Iris pigment epithelial cell (primary cell): Measurements from ENCODE around the gene CDK5RAP2.
A peak's percentile ranks its signal among the peaks of the same experiment; 100 is the strongest.

Source experiments
- DNase-seq: peaks from one replicate; pipeline ENCODE4 v3.0.0-alpha.2; 2011; ENCODE audit warnings: low read depth

CDK5RAP2 gene

GRCh38 chr9:120381839-120382238 lies 198.1 kb downstream of the CDK5RAP2 start:
- DNase-seq: no peak

- DNase-seq: no peak
Observed at GRCh38 chr9:120379611-120380010, 200.4 kb downstream of the CDK5RAP2 start.

GRCh38 chr9:120378680-120379079 lies 201.3 kb downstream of the CDK5RAP2 start:
- peak; percentile 61 for DNase-seq

GRCh38 chr9:120377268-120378159 lies 202.5 kb downstream of the CDK5RAP2 start:
- no peak for DNase-seq

GRCh38 chr9:120376101-120376500 lies 203.9 kb downstream of the CDK5RAP2 start:
- no peak for DNase-seq

DNA sequence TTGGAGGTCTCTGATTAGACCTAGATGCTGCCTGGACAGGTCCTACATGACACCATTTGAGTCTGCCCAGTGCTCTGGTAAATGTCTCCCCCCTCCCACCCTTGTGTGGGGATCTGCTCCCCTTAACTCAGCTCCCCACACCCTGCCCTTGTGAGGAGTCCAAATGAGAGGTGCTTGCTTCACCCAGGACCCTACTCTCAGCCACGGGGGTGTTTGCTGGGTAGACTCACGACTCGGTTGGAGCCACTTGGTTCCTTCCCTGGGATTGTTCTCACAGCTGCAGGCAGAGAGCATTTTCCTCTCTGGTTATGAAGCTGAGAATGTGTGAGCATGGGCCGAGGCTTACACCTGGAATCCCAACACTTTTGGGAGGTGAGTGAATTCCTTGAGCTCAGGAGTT lies 204.7 kb downstream of the CDK5RAP2 start:
- no peak for DNase-seq

GRCh38 chr9:120374817-120375216 lies 205.2 kb downstream of the CDK5RAP2 start:
- DNase-seq: no peak

DNA sequence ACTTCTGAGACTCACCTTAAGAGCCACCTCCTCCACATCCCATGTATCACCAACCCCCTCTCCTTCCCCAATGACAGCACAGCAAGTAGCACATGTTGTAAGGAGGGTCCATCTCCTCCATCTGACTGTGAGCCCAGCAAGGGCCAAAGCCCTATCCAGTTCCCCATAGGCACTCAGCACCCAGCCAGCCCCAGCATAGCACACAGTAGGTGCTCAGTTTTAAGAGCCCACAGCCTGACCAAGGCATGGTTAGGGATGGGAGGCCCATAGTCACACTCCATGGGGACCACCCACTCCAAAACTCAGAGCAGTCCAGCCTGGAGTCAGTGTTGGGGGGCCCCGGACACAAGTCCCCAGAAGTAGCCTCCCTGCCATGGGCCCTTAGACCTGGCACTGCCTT lies 205.7 kb downstream of the CDK5RAP2 start:
- no peak for DNase-seq

DNA sequence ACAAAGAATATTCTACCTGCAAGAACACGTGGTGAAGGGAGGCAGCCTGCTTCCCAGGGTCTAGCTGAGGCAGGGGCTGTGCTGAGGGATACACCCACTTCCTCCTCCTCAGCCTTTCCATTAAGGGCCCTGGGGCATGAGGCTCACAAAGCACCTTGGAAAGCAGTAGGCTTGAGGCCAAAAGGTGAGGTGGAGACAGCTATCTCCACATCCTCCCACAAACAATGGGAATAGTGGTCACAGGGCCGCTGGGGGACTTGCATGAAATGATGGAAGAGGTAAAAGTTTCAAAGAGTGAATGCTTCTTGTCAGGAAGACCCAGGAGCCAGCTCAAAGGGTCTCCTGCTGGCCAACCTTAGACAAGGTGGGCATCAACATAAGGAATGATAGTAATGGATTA lies 207.9 kb downstream of the CDK5RAP2 start:
- DNase-seq: no peak

GRCh38 chr9:120369608-120370220 lies 210.3 kb downstream of the CDK5RAP2 start:
- peak; percentile 57 for DNase-seq

- DNase-seq: no peak
Observed at GRCh38 chr9:120368799-120369198, 211.2 kb downstream of the CDK5RAP2 start.

GRCh38 chr9:120366644-120367019 lies 213.3 kb downstream of the CDK5RAP2 start:
- peak; percentile 86 for DNase-seq

- no peak for DNase-seq
Observed at GRCh38 chr9:120365386-120365785, 214.6 kb downstream of the CDK5RAP2 start.

DNA sequence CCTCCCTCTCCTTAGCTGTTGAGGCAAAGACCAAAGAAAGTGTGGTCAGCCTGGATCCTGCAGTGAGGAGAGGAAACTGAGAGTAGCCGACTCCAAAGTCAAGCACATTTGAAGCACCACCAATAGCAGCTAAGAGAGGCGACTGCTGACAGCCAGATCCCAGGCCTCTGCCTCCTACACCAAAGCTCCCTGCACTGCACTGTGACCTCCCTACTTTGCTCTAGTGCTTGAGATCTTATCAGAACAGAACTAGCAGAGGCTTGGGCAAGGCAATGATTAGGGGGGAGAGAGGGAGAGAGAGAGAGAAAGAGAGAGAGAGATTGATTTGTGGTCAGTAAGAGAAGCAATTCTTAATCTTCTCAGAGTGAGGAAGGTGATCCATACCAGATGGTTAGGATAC lies 216.3 kb downstream of the CDK5RAP2 start:
- DNase-seq: no peak

DNA sequence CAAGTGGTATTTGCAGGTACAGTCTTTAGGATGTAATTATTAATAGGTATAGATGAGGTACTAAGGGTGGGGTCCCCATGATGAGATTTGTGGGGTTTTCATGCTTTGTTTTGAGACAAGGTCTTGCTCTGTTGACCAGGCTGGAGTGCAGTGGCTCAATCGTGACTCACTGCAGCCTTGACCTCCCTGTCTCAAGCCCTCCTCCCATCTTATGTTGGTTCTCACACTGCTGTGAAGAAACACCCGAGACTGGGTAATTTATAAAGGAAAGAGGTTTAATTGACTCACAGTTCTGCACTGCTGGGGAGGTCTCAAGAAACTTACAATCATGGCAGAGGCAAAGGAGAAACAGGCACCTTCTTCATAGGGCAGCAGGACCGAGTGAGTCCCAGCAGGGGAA lies 217.5 kb downstream of the CDK5RAP2 start:
- DNase-seq: peak; percentile 73

- no peak for DNase-seq
Observed at GRCh38 chr9:120361551-120361950, 218.4 kb downstream of the CDK5RAP2 start.

- no peak for DNase-seq
Observed at GRCh38 chr9:120360510-120360909, 219.5 kb downstream of the CDK5RAP2 start.

GRCh38 chr9:120360046-120360445 lies 219.9 kb downstream of the CDK5RAP2 start:
- DNase-seq: peak; percentile 15

DNA sequence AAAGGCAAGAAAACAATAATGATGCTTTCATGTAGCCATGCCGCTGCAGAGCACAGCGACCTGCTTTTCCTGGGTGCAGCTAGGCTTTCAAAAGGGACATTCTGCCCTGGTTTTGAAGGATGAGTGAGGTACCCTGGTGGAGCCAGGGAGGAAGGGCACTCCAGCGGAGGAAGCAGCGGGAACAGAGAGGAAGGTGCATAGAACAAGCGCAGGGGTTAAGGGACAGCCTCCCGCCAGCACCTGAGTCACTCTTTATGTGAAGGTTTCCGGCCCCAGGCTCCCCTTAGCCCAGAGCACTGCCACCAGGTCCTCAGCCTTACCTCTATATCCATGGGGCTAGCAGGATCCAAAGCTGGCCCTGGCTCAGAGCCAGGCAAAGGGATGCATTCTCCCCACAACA lies 221.1 kb downstream of the CDK5RAP2 start:
- DNase-seq: no peak

DNA sequence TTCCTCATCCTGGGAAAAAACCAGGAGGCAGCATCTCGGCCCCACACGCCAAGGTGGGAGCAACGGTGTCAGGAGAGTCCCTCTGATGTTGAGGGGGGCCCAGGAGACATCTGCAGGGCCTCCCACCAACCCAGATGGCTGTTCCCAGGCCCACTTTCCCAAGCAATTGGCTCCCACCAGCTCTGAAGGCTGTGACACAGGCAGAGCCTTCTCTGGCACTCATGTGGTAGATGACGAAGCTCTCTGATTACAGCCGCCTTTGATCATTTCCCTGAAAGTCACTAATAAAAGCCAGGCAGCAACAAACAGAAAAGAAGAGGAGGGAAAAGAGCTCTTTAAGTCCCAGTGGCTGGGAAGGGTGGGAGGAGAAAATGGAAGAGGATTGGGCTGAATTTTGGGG lies 226.5 kb downstream of the CDK5RAP2 start:
- peak; percentile 52 for DNase-seq

GRCh38 chr9:120351106-120351505 lies 228.9 kb downstream of the CDK5RAP2 start:
- DNase-seq: no peak

- no peak for DNase-seq
Observed at GRCh38 chr9:120350596-120350995, 229.4 kb downstream of the CDK5RAP2 start.

- DNase-seq: peak; percentile 50
Observed at GRCh38 chr9:120348951-120349429, 231.0 kb downstream of the CDK5RAP2 start.
